Small intestine (tissue), 7 donors: ENCODE measurements around the gene PTGES2. TPM values are rescaled to one million over a fixed set of nuclear protein-coding genes. Genes with fewer than 3 reads are reported as not detected.
"Not testable (repeated sequence)": the region's sequence is repeated elsewhere in the genome, so short reads cannot be mapped to it uniquely, and the experiment has no call there.

Experiments used
- DNase-seq, 2 donors: peaks; one replicate each; pipeline versions ENCODE4 v3.0.0 to v3.0.0-alpha.2; 2013
- FAIRE-seq: peaks from 2 replicates; lab custom pipeline; 2012; peaks lifted over from hg19 to GRCh38; lab: Jason Lieb, UNC
- H3K27ac ChIP-seq, 3 donors: one replicate each; pipeline ENCODE4 v1.5.1; 2013; ENCODE audit warnings: low read length in 2 of 3, mild to moderate bottlenecking in 2 of 3, control low read depth in 1 of 3, inconsistent platforms in 1 of 3, low read depth in 1 of 3, moderate library complexity in 1 of 3
- H3K27me3 ChIP-seq, 3 donors: one replicate each; pipeline ENCODE4 v1.6.1; 2013; ENCODE audit warnings: low read length in 3 of 3, inconsistent platforms in 1 of 3; ENCODE audit not compliant: control insufficient read depth in 3 of 3, insufficient read depth in 3 of 3
- H3K36me3 ChIP-seq, 3 donors: one replicate each; pipeline ENCODE4 v1.6.1; 2013; ENCODE audit warnings: low read length in 3 of 3, inconsistent platforms in 1 of 3, low read depth in 1 of 3, mild to moderate bottlenecking in 1 of 3, moderate library complexity in 1 of 3; ENCODE audit not compliant: control insufficient read depth in 3 of 3, insufficient read depth in 2 of 3
- H3K4me1 ChIP-seq, 3 donors: one replicate each; pipeline ENCODE4 v1.6.1; 2013; ENCODE audit warnings: low read length in 2 of 3, inconsistent platforms in 1 of 3, low read depth in 1 of 3, mild to moderate bottlenecking in 1 of 3, moderate library complexity in 1 of 3; ENCODE audit not compliant: control insufficient read depth in 3 of 3, insufficient read depth in 2 of 3
- H3K4me3 ChIP-seq, 3 donors: one replicate each; pipeline ENCODE4 v1.5.1; 2013; ENCODE audit warnings: low read length in 3 of 3, control low read depth in 1 of 3, inconsistent platforms in 1 of 3, low read depth in 1 of 3, mild to moderate bottlenecking in 1 of 3, moderate library complexity in 1 of 3
- H3K9me3 ChIP-seq, 2 donors: one replicate each; pipeline ENCODE4 v1.6.1; 2013; ENCODE audit warnings: low read depth in 1 of 2, low read length in 1 of 2; ENCODE audit not compliant: control insufficient read depth in 2 of 2, insufficient read depth in 1 of 2
- WGBS, 3 donors: extraction: QIAGEN DNeasy Blood & Tissue Kit; methylation state at CpG; one replicate each; pipeline ENCODE4 v1.1.7; 2013; 5-methylcytosine and 5-hydroxymethylcytosine counted together
- polyA plus RNA-seq, 4 donors: library from polyadenylated mRNA; stranded (reverse) in 3 of 4; unstranded in 1 of 4; fragments of 200-250 nt in 3 of 4; fragments of 120-200 nt in 1 of 4; gene quantifications; one replicate each; pipeline versions ENCODE4 v1.2.1 to v1.2.3, GENCODE V29; 2013
- donor health status: healthy with polysubstance abuse.
- donor health status: control.
- donor health status: control.
- donor health status: Bipolar disorder and iron deficiency.
- donor health status: healthy.

Gene PTGES2
- polyA plus RNA-seq, 4 donors: 47.7 to 99.7 (median 76.0) TPM

- DNase-seq (no peak), FAIRE-seq (no peak)
- Histone ChIP-seq H3K4me3 (no peak overlapping the region), H3K27me3 (no peaks in the 10 kb centered on the region), H3K9me3 (no peaks in the 10 kb centered on the region), H3K4me1 (peaks cover 0 to 24% (median 0%) of the 10 kb centered on the region in 3 donors), H3K27ac (no peak overlapping the region), H3K36me3 (no peaks in the 10 kb centered on the region)
- WGBS, 3 donors: 87 to 90% (median 88%) methylated on average over 18 of the region's 18 CpGs
These were observed 9.6 kb upstream of the PTGES2 start for GRCh38 chr9:128136816-128137793.

DNA sequence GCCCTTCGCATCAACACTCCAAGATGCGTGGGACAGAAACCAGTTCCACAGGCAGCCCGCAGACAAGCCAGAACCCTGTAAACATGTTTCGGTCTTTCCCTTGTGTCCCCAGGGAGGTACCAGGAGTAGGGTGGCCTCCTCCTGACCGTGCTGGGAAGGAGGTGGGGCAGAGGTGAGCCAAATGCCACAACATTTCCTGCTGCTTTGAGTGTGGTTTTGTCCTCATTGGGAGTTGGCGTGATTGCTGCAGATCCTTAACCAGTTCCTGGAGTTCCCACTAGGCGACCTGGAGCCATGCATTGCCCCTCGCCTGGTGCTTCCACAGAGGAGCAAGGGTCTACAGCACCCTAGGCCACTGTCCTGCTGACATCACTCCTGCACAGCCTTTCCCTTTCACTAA, 8.0 kb upstream of the PTGES2 start:
- not testable (repeated sequence) for FAIRE-seq, H3K27ac ChIP-seq, DNase-seq, H3K9me3 ChIP-seq, H3K36me3 ChIP-seq, H3K4me3 ChIP-seq, H3K27me3 ChIP-seq
- H3K4me1 ChIP-seq: peaks cover 0 to 30% (median 0%) of the 10 kb centered on the region in 3 donors
- WGBS, 3 donors: 78 to 87% (median 80%) methylated on average over 8 of the region's 8 CpGs

DNA sequence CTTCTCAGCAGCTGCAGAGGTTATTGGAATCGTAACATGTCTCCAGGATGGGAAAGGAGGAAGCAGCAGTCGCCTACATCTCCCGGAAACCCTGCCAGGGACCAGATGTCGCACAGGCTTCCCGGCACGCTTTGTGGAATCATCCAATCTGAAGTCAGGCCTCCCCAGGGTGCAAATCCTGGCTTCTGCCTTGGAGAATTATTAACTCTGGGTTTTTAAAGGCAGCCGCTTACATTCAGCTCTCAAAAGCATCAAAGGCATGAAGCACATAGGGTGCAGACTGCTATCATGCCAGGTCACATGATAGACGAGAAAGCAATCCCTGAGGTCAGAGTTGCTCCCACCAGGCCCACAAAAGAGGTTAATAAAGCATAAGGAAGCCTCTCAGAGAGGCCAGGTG, 4.6 kb upstream of the PTGES2 start:
- H3K36me3 ChIP-seq, H3K4me3 ChIP-seq, H3K27me3 ChIP-seq, FAIRE-seq, H3K9me3 ChIP-seq: not testable (repeated sequence)
- WGBS, 3 donors: 12 to 22% (median 18%) methylated on average over 8 of the region's 8 CpGs
- DNase-seq: peak; percentile 35 to 71
- Histone ChIP-seq H3K27ac (peak overlapping the region in 2 of 3 donors; percentile 66 to 81), H3K4me1 (peaks cover 0 to 24% (median 4%) of the 10 kb centered on the region in 3 donors)

- Histone ChIP-seq H3K4me1 (peaks cover 0 to 30% (median 4%) of the 10 kb centered on the region in 3 donors), H3K27ac (peak overlapping the region in 2 of 3 donors; percentile 33 to 66)
- not testable (repeated sequence) for H3K9me3 ChIP-seq, H3K27me3 ChIP-seq, DNase-seq, FAIRE-seq, H3K36me3 ChIP-seq, H3K4me3 ChIP-seq
- WGBS, 3 donors: 76 to 81% (median 78%) methylated on average over 8 of the region's 8 CpGs
These were observed 3.8 kb upstream of the PTGES2 start for GRCh38 chr9:128131346-128131745.

- not testable (repeated sequence) for H3K27ac ChIP-seq, H3K9me3 ChIP-seq, FAIRE-seq, H3K27me3 ChIP-seq, DNase-seq, H3K36me3 ChIP-seq, H3K4me3 ChIP-seq
- peaks cover 0 to 37% (median 4%) of the 10 kb centered on the region in 3 donors for H3K4me1 ChIP-seq
- 64 to 68% (median 65%) methylated on average over 7 of the region's 7 CpGs for WGBS, 3 donors
These were observed 3.1 kb upstream of the PTGES2 start for GRCh38 chr9:128130651-128131050.

GRCh38 chr9:128129976-128130590, 2.6 kb upstream of the PTGES2 start:
- not testable (repeated sequence) for H3K9me3 ChIP-seq, H3K27me3 ChIP-seq, DNase-seq, FAIRE-seq, H3K27ac ChIP-seq, H3K4me3 ChIP-seq
- WGBS, 3 donors: 23 to 29% (median 29%) methylated on average over 9 to 12 of the region's 12 CpGs
- Histone ChIP-seq H3K36me3 (peaks cover 0 to 11% (median 0%) of the 10 kb centered on the region in 3 donors), H3K4me1 (peaks cover 0 to 38% (median 7%) of the 10 kb centered on the region in 3 donors)

DNA sequence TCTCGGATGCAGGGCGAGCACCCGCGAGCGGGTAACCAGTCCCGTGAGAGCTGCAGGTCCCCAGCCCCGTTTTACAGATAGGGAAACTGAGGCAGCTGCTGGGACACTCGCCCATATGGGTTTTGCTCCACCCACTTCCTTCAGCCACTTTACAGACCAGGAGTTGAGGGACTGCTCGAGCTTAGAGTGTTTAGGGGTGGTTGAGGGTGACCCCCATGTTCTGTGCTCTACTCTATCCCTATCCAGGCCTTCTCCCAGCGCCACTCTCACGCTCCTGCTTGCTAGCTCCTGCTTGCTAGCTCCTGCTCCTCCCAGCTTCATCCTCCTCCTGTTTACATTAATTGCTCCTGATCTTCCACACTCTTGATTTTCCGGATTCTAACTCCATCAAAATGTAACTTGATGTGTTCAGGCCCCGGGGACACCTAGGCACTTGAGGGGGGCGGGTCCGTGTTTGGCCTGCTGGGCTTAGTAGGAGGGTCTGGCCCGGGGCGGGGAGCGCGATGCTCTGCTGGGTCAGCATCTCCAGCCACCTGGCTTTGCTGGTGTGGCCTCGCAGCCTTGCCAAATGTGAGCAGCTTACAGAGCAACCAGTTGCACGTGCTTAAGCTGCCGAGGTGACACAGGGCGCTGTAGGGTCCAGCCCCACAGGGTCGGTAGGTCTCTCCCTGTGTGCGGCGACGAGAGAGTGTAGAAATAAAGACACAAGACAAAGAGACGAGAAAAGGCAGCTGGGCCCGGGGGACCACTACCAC, 1.5 kb upstream of the PTGES2 start:
- FAIRE-seq: no peak
- Histone ChIP-seq H3K4me3 (peak overlapping the region; percentile 85 to 100 (median 92)), H3K9me3 (peaks cover 0 to 7% of the 10 kb centered on the region in 2 donors), H3K4me1 (peaks cover 0 to 38% (median 7%) of the 10 kb centered on the region in 3 donors), H3K27ac (peak overlapping the region; percentile 90 to 96 (median 94)), H3K36me3 (peaks cover 0 to 22% (median 0%) of the 10 kb centered on the region in 3 donors), H3K27me3 (no peaks in the 10 kb centered on the region)
- WGBS, 3 donors: 58 to 63% (median 60%) methylated on average over 29 of the region's 29 CpGs
- no peak for DNase-seq
